Ascending aorta (tissue), 2 donors: ENCODE measurements around the gene ENPP3. TPM values are rescaled to one million over a fixed set of nuclear protein-coding genes. Genes with fewer than 3 reads are reported as not detected.

Experiments used
- DNase-seq, 2 donors: peaks; one replicate each; pipeline ENCODE4 v3.0.0-alpha.2; 2019; ENCODE audit warnings: low spot score in 2 of 2
- H3K27ac ChIP-seq, 2 donors: fragments of 200-600 bp; sonication (generic); one replicate each; pipeline ENCODE4 v1.5.1; 2016 to 2017; ENCODE audit warnings: mild to moderate bottlenecking in 1 of 2
- H3K27me3 ChIP-seq: fragments of 200-600 bp; sonication (generic); one replicate; pipeline ENCODE4 v1.5.1; 2017
- H3K36me3 ChIP-seq, 2 donors: fragments of 200-600 bp; sonication (generic); one replicate each; pipeline ENCODE4 v1.5.1; 2016
- H3K4me1 ChIP-seq, 2 donors: fragments of 200-600 bp; sonication (generic); one replicate each; pipeline ENCODE4 v1.5.1; 2016 to 2017; ENCODE audit warnings: mild to moderate bottlenecking in 1 of 2
- H3K4me3 ChIP-seq, 2 donors: fragments of 200-600 bp; sonication (generic); one replicate each; pipeline ENCODE4 v1.5.1; 2016 to 2017; ENCODE audit warnings: mild to moderate bottlenecking in 1 of 2
- H3K9me3 ChIP-seq, 2 donors: fragments of 200-600 bp; sonication (generic); one replicate each; pipeline ENCODE4 v1.5.1; 2016
- CTCF ChIP-seq, 3 experiments: fragments of 200-600 bp in 2 of 3; fragments of 450-650 bp in 1 of 3; sonication (generic) in 2 of 3; IDR thresholded peaks; one replicate each; pipeline ENCODE4 v1.5.1; 2016 to 2019; ENCODE audit warnings: antibody characterized with exemption in 3 of 3, mild to moderate bottlenecking in 1 of 3, moderate library complexity in 1 of 3
- intact Hi-C: fragments of 100-400 bp; cut with DNase I; formaldehyde crosslinking; loops from one replicate; pipeline ENCODE4 v1.15.1; 2023
- total RNA-seq: library from RNA; depleted of rRNA; stranded (reverse); fragments of >200 nt; gene quantifications from one replicate; pipeline ENCODE4 v1.1.0, GENCODE V29; 2016

Gene ENPP3
- total RNA-seq, 1 donor from 2014 or later, result not detected

- Histone ChIP-seq H3K4me3 (no peak overlapping the region), H3K27me3 (no peaks in the 10 kb centered on the region), H3K27ac (peak overlapping the region; percentile 45 to 70), H3K9me3 (no peaks in the 10 kb centered on the region), H3K4me1 (peaks cover 13 to 18% of the 10 kb centered on the region in 2 donors), H3K36me3 (no peaks in the 10 kb centered on the region)
- no peak for TF ChIP-seq CTCF (IDR thresholded peaks at IDR 0.05)
- no peak for DNase-seq
- intact Hi-C loops, result loop anchor here (10.0 kb wide), 1 partner anchor 421 kb away; no protein-coding TSS in a partner anchor
These were observed 136.3 kb downstream of the ENPP3 start for GRCh38 chr6:131773284-131773950.

- TF ChIP-seq CTCF (IDR thresholded peaks at IDR 0.05), result no peak
- intact Hi-C loops, result loop anchor here (10.0 kb wide), 1 partner anchor 419 kb away; no protein-coding TSS in a partner anchor
- H3K27ac ChIP-seq, result peak overlapping the region; percentile 45 to 70
- peaks cover 13 to 23% of the 10 kb centered on the region in 2 donors for H3K4me1 ChIP-seq
- H3K27me3 ChIP-seq, result no peaks in the 10 kb centered on the region
- H3K9me3 ChIP-seq, result no peaks in the 10 kb centered on the region
- no peak for DNase-seq
- no peak overlapping the region for H3K4me3 ChIP-seq
- H3K36me3 ChIP-seq, result no peaks in the 10 kb centered on the region
These were observed 138.8 kb downstream of the ENPP3 start for GRCh38 chr6:131775886-131776285.

GRCh38 chr6:131776985-131777384 is 139.9 kb downstream of the ENPP3 start:
- Histone ChIP-seq H3K27ac (peak overlapping the region in 1 of 2 donors; percentile 89), H3K27me3 (no peaks in the 10 kb centered on the region), H3K9me3 (no peaks in the 10 kb centered on the region), H3K4me3 (no peak overlapping the region), H3K4me1 (peaks cover 13 to 23% of the 10 kb centered on the region in 2 donors), H3K36me3 (no peaks in the 10 kb centered on the region)
- TF ChIP-seq CTCF (IDR thresholded peaks at IDR 0.05), result no peak
- DNase-seq, result no peak
- intact Hi-C loops, result loop anchor here (10.0 kb wide), 1 partner anchor 418 kb away; no protein-coding TSS in a partner anchor

GRCh38 chr6:131778169-131778568 is 141.1 kb downstream of the ENPP3 start:
- Histone ChIP-seq H3K27ac (peak overlapping the region; percentile 67 to 89), H3K4me1 (peaks cover 9 to 18% of the 10 kb centered on the region in 2 donors), H3K36me3 (no peaks in the 10 kb centered on the region), H3K27me3 (no peaks in the 10 kb centered on the region), H3K9me3 (no peaks in the 10 kb centered on the region), H3K4me3 (no peak overlapping the region)
- TF ChIP-seq CTCF (IDR thresholded peaks at IDR 0.05), result no peak
- no peak for DNase-seq
- intact Hi-C loops, result loop anchor here (2.0 to 10.0 kb wide), 2 partner anchors 19 to 417 kb away; no protein-coding TSS in a partner anchor

- H3K9me3 ChIP-seq, result no peaks in the 10 kb centered on the region
- peak in 1 of 2 donors; percentile 80 for DNase-seq
- peak overlapping the region in 1 of 2 donors; percentile 11 for H3K4me3 ChIP-seq
- TF ChIP-seq CTCF (IDR thresholded peaks at IDR 0.05), result no peak
- H3K27ac ChIP-seq, result peak overlapping the region; percentile 67 to 89
- H3K27me3 ChIP-seq, result no peaks in the 10 kb centered on the region
- peaks cover 4 to 12% of the 10 kb centered on the region in 2 donors for H3K4me1 ChIP-seq
- intact Hi-C loops, result loop anchor here (2.0 to 10.0 kb wide), 2 partner anchors 21 to 415 kb away; no protein-coding TSS in a partner anchor
- no peaks in the 10 kb centered on the region for H3K36me3 ChIP-seq
These were observed 142.2 kb downstream of the ENPP3 start for GRCh38 chr6:131779304-131779703.
